Ishikawa (cell line): ENCODE results near the gene UGT2B7.

Source experiments
- CEBPB ChIP-seq: IDR thresholded peaks from 2 replicates; pipeline ENCODE4 v1.6.1; 2012
- CREB1 ChIP-seq: IDR thresholded peaks from 2 replicates; pipeline ENCODE4 v1.6.1; 2012; ENCODE audit warnings: low read depth
- EGR1 ChIP-seq: IDR thresholded peaks from 2 replicates; pipeline ENCODE4 v1.6.1; 2012
- EP300 ChIP-seq: IDR thresholded peaks from 2 replicates; pipeline ENCODE4 v1.6.1; 2012; ENCODE audit warnings: borderline replicate concordance
- FOXM1 ChIP-seq: IDR thresholded peaks from 2 replicates; pipeline ENCODE4 v1.6.1; 2012; ENCODE audit warnings: low read depth, borderline replicate concordance
- MAX ChIP-seq: IDR thresholded peaks from 2 replicates; pipeline ENCODE4 v1.6.1; 2012
- NFIC ChIP-seq: IDR thresholded peaks from 2 replicates; pipeline ENCODE4 v1.6.1; 2012
- RAD21 ChIP-seq: IDR thresholded peaks from 2 replicates; pipeline ENCODE4 v1.6.1; 2012; ENCODE audit warnings: low read depth
- REST ChIP-seq: IDR thresholded peaks from 2 replicates; pipeline ENCODE4 v1.6.1; 2012; ENCODE audit warnings: low read depth, mild to moderate bottlenecking
- TAF1 ChIP-seq: IDR thresholded peaks from 2 replicates; pipeline ENCODE4 v1.6.1; 2012; ENCODE audit warnings: low read depth, mild to moderate bottlenecking
- TCF12 ChIP-seq: IDR thresholded peaks from 2 replicates; pipeline ENCODE4 v1.6.1; 2012; ENCODE audit warnings: low read depth
- TEAD4 ChIP-seq: IDR thresholded peaks from 2 replicates; pipeline ENCODE4 v1.6.1; 2012
- USF1 ChIP-seq: IDR thresholded peaks from 2 replicates; pipeline ENCODE4 v1.6.1; 2012
- YY1 ChIP-seq: IDR thresholded peaks from 2 replicates; pipeline ENCODE4 v1.6.1; 2012; ENCODE audit warnings: low read depth
- ZBTB7A ChIP-seq: IDR thresholded peaks from 2 replicates; pipeline ENCODE4 v1.6.1; 2012; ENCODE audit warnings: low read depth

Gene UGT2B7

DNA sequence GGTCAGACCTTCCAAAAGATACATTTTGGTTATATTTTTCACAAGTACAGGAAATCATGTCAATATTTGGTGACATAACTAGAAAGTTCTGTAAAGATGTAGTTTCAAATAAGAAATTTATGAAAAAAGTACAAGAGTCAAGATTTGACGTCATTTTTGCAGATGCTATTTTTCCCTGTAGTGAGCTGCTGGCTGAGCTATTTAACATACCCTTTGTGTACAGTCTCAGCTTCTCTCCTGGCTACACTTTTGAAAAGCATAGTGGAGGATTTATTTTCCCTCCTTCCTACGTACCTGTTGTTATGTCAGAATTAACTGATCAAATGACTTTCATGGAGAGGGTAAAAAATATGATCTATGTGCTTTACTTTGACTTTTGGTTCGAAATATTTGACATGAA lies 536 bp downstream of the UGT2B7 start:
- TF ChIP-seq RAD21 (no peak), FOXM1 (no peak), ZBTB7A (no peak), TEAD4 (no peak), EGR1 (no peak), TAF1 (no peak), YY1 (no peak), CEBPB (no peak), CREB1 (no peak), MAX (no peak), USF1 (no peak), EP300 (no peak), NFIC (no peak), REST (no peak), TCF12 (no peak)

DNA sequence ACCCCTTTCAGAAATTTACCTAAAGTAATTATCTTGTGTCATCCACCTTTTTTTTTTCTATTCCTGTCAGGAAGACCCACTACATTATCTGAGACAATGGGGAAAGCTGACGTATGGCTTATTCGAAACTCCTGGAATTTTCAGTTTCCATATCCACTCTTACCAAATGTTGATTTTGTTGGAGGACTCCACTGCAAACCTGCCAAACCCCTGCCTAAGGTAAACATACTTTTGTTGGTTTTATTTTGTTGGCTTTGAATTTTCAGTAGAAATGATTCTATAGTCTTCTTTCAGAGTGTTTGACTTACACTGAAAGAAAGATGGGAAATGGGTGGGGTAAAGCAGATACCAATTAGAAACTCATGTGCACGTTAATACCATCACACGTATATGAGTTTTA lies 2.2 kb downstream of the UGT2B7 start:
- TF ChIP-seq TAF1 (no peak), NFIC (no peak), USF1 (no peak), CREB1 (no peak), FOXM1 (no peak), REST (no peak), RAD21 (no peak), MAX (no peak)

DNA sequence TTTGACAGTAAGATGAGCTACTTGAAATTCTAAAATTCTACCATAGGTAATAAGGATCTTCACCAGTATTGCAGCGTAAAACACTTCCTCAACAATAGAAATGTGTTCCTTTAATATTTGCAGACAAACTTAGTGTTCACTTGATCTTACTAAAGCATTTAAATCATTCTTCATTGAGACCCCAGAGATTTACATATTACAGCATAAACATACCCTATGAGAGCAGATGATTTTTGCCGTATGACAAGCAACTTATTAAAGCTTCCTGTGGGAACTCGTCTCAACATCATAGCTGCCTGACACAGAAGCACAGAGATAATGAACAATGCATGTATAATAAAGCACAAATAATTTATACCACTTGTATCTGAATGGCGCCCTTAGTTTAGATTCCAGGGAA lies 3.6 kb downstream of the UGT2B7 start:
- TF ChIP-seq EGR1 (no peak), REST (no peak), RAD21 (no peak), ZBTB7A (no peak), TAF1 (no peak), YY1 (no peak), TEAD4 (no peak), MAX (no peak)

- no peak for TF ChIP-seq MAX
- no peak for TF ChIP-seq CEBPB
- TF ChIP-seq EGR1: no peak
- no peak for TF ChIP-seq EP300
- TF ChIP-seq CREB1: no peak
- no peak for TF ChIP-seq USF1
- no peak for TF ChIP-seq RAD21
- TF ChIP-seq TEAD4: no peak
- no peak for TF ChIP-seq NFIC
- no peak for TF ChIP-seq TCF12
- TF ChIP-seq REST: no peak
- TF ChIP-seq TAF1: no peak
Measured at GRCh38 chr4:69104719-69105275, 8.5 kb downstream of the UGT2B7 start.
